Dermis blood vessel endothelial cell (primary cell): ENCODE data around the gene DOK7. TPM values are rescaled to one million over a fixed set of nuclear protein-coding genes. Genes with fewer than 3 reads are reported as not detected.
"Not testable (repeated sequence)": the region's sequence is repeated elsewhere in the genome, so short reads cannot be mapped to it uniquely, and the experiment has no call there.

ENCODE experiments used
- DNase-seq: peaks from one replicate; pipeline ENCODE4 v3.0.0; 2010
- total RNA-seq: library from RNA; depleted of rRNA; stranded (reverse); fragments of >200 nt; gene quantifications from 2 replicates; pipeline ENCODE4 v1.2.3, GENCODE V29; 2014

Gene DOK7
- total RNA-seq, 1 donor from 2014 or later: 0.17 TPM

GRCh38 chr4:3522651-3523050, 59.5 kb downstream of the DOK7 start:
- DNase-seq: no peak

GRCh38 chr4:3523146-3523627, 60.1 kb downstream of the DOK7 start:
- no peak for DNase-seq

- DNase-seq: no peak
Observed at GRCh38 chr4:3523628-3524221, 60.6 kb downstream of the DOK7 start.

- no peak for DNase-seq
Observed at GRCh38 chr4:3524349-3524748, 61.2 kb downstream of the DOK7 start.

- DNase-seq: no peak
Observed at GRCh38 chr4:3524920-3525319, 61.8 kb downstream of the DOK7 start.

- no peak for DNase-seq
Observed at GRCh38 chr4:3525532-3526430, 62.7 kb downstream of the DOK7 start.

- no peak for DNase-seq
Observed at GRCh38 chr4:3526456-3526855, 63.4 kb downstream of the DOK7 start.

DNA sequence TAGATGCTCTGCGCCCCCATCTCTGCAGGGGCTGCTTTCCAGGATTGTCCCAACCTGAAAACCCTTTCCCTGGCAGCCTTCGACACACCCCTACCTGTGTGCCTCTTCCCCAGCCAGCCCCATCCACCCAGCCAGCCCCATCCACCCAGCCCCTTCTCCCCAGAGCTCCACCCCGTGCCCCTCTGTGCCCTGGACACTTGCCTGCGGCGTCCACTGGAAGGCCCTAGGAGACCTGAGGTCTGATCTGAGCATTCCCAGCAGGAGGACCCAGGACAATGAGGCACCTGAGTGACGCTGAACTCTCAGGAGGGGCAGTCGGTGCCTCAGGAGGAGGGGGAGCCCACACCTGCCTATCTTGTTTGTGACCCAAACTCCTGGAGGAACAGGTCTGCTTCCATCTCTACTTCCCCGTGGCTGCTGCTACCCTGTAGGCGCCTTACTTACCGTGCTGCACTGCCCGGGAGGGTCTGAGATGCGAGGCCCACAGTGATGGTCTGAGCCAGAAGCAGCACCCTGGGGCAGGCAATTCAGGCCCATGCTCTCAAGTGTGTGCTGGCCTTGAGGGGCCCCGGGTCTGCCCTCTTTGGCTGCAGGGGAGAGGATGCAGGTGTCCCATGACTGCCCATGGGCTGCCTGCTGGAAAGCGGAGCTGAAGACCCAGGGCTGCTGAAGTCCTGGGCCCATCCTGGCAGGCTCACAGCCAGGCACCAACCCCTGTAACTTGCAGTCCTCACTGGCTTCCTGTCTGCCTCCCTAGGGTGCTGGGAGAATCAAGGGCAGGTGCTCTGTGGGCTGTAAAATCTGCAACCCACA, 64.2 kb downstream of the DOK7 start:
- no peak for DNase-seq

DNA sequence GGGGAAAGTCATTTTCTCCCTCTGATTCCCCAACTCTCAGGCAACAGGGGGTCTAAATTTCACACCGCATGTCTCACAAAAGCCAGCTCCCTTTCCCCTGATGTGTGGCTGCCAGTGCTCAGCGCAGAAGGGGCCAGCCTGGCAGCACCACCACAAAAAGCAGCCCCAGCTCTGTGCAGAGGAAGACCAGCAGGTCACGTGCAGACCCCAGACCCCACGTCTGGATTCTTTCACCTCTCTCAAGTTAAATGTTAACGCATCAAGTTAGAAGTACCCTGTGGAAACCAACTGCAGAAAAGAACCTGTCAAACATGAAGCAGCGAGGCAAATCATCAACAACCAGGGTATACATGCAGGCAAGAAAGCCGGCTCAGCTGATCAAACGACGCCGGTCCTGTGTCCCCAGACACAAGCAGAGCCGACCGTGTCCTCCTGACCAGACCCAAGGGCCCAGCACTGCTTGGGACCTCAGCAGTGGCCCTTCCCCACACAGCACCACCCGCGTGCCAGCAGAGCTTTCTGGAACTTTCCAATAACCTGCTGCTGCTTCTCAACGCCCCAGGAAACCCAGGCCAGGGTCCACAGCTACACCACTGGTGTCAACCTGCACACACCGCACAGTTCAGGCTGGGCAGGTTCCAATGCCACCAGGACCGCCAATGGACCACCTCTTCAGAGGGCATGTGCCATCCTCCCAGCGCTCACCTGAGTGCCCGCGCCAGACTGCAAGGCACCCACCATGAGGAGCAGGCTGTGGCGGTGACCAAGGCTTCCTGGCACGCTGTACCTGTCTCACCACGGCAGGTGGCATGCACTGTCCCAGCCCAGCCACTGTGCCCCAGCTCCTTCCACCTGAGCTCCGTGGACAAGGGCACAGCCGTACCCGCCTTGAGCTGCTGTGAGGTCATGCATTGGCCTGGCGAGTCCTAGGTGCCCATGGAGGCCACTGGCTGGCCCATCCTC, 65.1 kb downstream of the DOK7 start:
- no peak for DNase-seq

GRCh38 chr4:3529363-3529762, 66.3 kb downstream of the DOK7 start:
- no peak for DNase-seq

GRCh38 chr4:3530051-3530450, 66.9 kb downstream of the DOK7 start:
- DNase-seq: no peak

DNA sequence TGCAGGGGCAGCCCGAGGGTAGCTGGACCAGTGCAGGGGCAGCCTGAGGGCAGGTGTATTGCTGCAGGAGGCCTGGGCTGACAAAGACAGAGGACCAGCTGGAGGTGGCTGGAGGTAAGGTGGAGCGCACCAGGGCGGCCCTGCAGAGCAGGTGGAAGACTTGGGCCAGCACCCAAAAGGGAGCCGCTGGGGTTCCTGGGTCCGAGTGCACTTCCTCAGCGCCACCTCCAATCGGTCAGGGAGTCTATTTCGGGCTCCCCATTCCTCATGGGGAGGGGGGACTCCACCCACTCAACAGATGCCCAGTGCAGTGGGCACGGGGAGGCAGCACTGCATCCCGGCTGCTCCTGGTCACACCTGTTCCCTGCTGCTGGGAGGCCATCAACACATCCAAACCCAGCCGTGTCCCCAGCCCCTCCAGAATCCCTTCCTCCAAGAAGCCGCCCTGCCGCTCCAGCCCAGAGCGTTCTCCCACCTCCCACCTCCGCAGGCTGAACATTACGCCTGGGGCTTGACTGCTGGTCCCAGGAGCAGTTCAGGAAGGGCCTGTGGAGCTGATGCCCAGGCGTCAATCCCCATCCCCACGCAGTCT, 67.7 kb downstream of the DOK7 start:
- DNase-seq: no peak

GRCh38 chr4:3531318-3531878, 68.3 kb downstream of the DOK7 start:
- no peak for DNase-seq

- peak; percentile 93 for DNase-seq
Observed at GRCh38 chr4:3531879-3532750, 69.0 kb downstream of the DOK7 start, which contains the start of gene LRPAP1. Gene LRPAP1 (minus strand): TSS chr4:3532422. CDS start chr4:3532412, 10 bp downstream.

DNA sequence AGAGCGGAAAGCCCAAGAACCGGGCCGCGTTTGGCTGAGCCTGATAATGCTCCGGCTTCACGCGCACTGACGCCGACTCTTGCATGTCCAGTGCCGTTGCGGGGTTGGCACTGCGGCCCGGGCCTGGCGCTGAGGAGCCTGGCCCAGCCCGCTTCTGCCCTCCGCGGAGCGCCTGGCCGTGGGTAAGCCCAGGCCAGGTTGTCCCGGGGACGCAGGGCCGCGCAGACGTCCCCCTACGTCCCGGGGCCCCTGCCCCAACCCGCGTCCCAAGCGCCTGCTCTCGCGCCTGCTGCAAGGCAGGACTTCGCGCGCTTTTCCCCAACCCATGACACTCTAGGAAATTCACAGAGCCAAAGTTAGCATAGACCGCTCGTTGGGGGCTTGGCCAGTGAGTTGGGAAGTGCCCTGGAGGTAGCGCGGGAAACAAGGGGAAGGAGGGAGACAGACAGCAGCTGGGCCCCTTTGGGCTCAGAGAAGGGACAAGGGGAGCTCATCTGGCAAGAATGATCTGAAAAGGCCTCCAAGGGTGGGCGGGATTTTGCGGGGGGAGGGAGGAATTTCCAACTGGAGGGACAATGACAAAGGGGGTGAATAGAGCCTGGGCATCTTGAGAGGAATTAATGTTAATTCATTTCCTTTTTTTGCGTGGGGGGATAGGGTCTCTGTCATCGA, 69.8 kb downstream of the DOK7 start:
- no peak for DNase-seq

GRCh38 chr4:3533423-3533820, 70.3 kb downstream of the DOK7 start:
- DNase-seq: no peak

DNA sequence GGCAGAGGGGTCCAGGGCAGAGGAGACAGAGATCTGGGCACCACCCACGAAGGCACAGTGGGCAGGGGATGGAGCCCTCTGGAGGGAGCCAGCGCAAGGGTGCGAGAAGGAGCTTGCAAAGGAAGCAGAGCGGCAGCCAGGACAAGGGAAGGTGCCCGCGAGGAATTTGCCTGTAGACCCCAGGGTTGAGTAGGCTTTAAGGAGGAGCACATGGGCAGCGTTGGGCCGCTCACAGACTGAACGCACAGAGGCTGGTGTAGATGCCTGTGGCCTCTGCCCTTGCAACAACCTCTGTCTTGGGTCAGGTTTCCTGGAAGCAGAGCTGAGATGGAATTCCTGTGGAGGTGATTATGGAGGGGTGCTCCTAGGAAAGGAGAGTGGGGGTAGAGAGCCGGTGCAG, 72.7 kb downstream of the DOK7 start:
- DNase-seq: not testable (repeated sequence)

DNA sequence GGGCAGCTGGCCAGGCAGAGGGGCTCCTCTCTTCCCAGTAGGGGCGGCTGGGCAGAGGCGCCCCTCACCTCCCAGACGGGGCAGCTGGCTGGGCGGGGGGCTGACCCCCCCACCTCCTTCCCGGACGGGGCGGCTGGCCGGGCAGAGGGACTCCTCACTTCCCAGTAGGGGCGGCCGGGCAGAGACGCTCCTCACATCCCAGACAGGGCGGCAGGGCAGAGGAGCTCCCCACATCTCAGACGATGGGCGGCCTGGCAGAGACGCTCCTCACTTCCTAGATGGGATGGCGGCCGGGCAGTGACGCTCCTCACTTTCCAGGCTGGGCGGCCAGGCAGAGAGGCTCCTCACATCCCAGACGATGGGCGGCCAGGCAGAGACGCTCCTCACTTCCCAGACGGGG, 75.8 kb downstream of the DOK7 start:
- DNase-seq: not testable (repeated sequence)

GRCh38 chr4:3543415-3543814, 80.3 kb downstream of the DOK7 start:
- not testable (repeated sequence) for DNase-seq
